Astrocyte of the spinal cord (primary cell): ENCODE data around the gene UBE2J1.

Source experiments
- DNase-seq: peaks from one replicate; pipeline ENCODE4 v3.0.0; 2011; ENCODE audit warnings: low read depth, low spot score
- H3K4me3 ChIP-seq: 2 replicates; pipeline ENCODE4 v1.5.1; 2011; ENCODE audit warnings: low read depth, mild to moderate bottlenecking, low read length, moderate library complexity
- CTCF ChIP-seq: IDR thresholded peaks from 2 replicates; pipeline ENCODE4 v1.5.1; 2012; ENCODE audit warnings: low read depth, mild to moderate bottlenecking, low read length, inconsistent platforms
- in situ Hi-C: cut with HindIII; loops from 2 replicates; pipeline ENCODE4 v1.10.0; 2017; ENCODE audit warnings: low sequenced_read_pairs

Gene UBE2J1

GRCh38 chr6:89348372-89348771 is 4.2 kb downstream of the UBE2J1 start:
- in situ Hi-C loops, result no loop called here
- no peak for TF ChIP-seq CTCF
- no peak overlapping the region for H3K4me3 ChIP-seq
- peak; percentile 17 for DNase-seq

GRCh38 chr6:89347825-89348224 is 4.7 kb downstream of the UBE2J1 start:
- in situ Hi-C loops, result no loop called here
- peak; percentile 44 for DNase-seq
- no peak overlapping the region for H3K4me3 ChIP-seq
- TF ChIP-seq CTCF, result no peak

- in situ Hi-C loops, result no loop called here
- peak; percentile 14 for DNase-seq
- H3K4me3 ChIP-seq, result no peak overlapping the region
- TF ChIP-seq CTCF, result no peak
Observed at GRCh38 chr6:89346433-89346832, 6.1 kb downstream of the UBE2J1 start.

GRCh38 chr6:89339565-89339964 is 13.0 kb downstream of the UBE2J1 start:
- no peak overlapping the region for H3K4me3 ChIP-seq
- DNase-seq, result no peak
- TF ChIP-seq CTCF, result no peak
- in situ Hi-C loops, result no loop called here

GRCh38 chr6:89335164-89335563 is 17.4 kb downstream of the UBE2J1 start:
- no peak for DNase-seq
- H3K4me3 ChIP-seq, result no peak overlapping the region
- in situ Hi-C loops, result no loop called here
- TF ChIP-seq CTCF, result no peak

- in situ Hi-C loops, result no loop called here
- TF ChIP-seq CTCF, result no peak
- DNase-seq, result no peak
- no peak overlapping the region for H3K4me3 ChIP-seq
Observed at GRCh38 chr6:89330910-89331309, 21.6 kb downstream of the UBE2J1 start.

- no peak for TF ChIP-seq CTCF
Observed at GRCh38 chr6:89328976-89329375, 23.5 kb downstream of the UBE2J1 start.

More at GRCh38 chr6:89328976-89329375, 23.5 kb downstream of the UBE2J1 start:
- no peak for DNase-seq
- H3K4me3 ChIP-seq, result no peak overlapping the region
- in situ Hi-C loops, result no loop called here
